Activated CD8-positive, alpha-beta memory T cell treated with anti-CD3 and anti-CD28 coated beads for 4 hours (primary cell): ENCODE measurements around the gene IQCN.

ENCODE experiments used
- DNase-seq, 2 donors: peaks; one replicate each; pipeline ENCODE4 v3.0.0-alpha.2; 2020; ENCODE audit warnings: low read depth in 2 of 2

IQCN gene

DNA sequence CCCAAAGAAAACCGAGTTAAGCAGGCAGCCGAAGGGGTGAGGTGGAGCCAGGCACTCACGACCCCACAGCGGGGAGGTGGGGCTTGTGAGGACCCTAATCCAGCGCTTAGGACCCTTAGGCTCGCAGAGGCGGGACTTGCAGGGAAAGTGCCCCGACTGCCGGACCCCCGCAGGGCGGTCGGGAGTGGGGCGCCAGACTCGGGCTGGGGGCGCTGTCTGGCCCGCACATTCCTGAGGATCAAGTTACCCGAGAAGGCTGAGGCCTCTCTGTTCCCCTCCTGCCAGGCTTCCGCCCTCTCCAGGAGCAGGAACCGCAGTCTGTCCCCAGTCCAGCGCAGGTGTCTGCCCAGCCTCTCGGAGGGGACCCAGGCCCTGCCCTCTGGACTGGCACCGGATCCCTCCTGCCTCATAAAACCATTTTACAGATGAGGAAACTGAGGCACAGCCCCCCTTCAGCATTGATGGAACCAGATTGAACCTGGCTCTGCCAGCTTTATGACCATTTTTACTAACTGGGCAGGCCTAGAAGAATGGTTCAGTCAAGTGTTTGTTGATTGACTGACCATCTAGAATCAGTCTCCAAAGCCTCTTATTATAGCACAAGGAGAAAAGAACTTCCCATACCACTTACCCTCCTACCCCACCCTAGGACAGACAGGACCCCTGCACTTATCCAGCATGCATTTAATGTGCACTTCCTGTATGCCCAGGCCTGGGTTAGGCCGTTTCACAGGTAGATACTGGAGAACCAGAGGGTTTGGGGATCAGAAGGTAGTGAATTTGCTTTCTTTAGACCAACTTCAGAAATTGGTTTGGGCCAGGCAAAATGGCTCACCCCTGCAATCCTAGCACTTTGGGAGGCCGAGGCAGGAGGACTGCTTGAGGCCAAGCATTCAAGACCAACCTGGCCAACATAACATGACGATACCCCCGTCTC is 13.9 kb upstream of the IQCN start:
- no peak for DNase-seq

DNA sequence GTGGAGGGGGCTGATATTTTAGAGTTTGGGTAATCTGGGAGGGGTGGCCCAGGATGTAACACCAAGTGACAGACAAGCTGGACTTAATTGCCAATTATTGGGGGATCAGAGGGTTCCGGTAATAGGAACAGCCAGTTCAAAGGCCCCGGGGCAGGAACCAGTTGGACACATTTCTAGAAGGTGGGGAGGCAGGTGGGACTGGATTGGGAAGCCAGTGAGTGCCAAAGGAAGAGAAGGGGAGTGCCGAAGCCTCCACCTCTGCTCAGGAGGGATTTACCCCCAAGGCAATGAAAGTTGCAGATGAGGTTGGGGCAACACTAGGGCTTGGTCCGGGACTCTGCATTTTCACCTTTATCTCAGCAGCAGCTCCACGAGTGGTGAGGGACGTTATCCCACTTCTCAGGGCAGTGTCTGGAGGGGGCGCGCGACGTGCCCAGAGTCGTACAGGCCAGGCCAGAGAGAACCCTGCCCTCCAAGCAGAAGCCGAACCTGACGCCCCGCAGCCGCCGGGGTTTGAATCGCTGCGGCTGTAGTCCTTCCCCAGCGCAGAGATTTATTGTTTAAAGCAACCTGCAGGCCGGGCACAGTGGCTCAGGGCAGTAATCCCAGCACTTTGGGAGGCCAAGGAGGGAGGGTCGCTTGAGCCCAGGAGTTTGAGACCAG is 12.9 kb upstream of the IQCN start:
- no peak for DNase-seq

DNA sequence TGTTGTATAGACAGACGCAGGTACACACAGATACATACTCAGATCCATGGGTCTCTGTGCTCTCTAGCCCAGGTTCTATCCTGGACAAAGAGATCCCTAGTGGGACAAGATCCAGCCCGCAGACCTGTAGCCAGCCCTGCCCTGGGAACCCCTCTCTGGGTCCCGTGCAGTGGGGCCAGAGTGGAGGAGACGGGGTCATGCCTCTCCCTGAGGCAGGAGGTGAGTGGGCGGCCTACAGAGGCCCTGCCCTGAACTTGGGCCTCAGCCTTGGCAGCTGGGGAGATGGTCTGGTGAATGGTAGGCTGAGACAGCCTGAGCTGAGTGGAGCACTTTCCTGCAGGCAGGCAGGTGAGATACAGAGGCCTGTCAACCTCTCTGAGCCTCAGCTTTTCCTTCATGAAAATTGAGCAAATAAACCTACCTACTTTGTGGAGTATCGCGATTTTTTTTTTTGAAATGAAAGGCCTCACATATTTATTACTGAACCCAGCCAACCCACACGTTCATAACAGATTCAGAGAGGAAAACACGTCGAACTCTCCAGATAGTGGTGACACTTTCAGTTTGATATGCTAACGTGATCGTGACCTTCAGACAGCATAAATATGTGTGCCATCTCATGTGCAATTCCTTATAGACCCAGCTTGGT is 10.6 kb upstream of the IQCN start:
- DNase-seq = no peak

GRCh38 chr19:18283338-18283737 is 9.1 kb upstream of the IQCN start:
- DNase-seq = no peak

DNA sequence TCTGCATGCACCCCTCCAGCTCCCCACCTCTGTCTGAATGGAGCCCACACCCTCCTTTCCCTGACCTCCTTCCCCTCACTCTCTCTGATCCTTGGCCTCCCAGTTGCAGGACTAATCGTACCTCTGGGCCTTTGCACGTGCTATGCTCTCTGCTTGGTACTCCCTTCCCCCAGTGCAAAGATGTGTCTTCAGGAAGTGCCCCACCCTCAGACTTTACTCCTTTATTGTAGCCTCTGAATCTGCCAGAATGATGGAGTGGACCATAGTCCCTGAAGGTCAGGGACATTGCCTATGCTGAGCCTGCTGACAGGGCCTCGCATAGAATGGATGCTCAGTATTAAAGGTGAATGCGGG is 8.5 kb upstream of the IQCN start:
- no peak for DNase-seq

- no peak for DNase-seq
Observed at GRCh38 chr19:18282021-18282787, 8.0 kb upstream of the IQCN start.

GRCh38 chr19:18281082-18282020 is 7.1 kb upstream of the IQCN start, which contains the start of gene JUND:
Gene JUND, minus strand, starts transcription at chr19:18281622. Its CDS starts 138 bp downstream, at chr19:18281484.
- DNase-seq = peak; percentile 93 to 94

DNA sequence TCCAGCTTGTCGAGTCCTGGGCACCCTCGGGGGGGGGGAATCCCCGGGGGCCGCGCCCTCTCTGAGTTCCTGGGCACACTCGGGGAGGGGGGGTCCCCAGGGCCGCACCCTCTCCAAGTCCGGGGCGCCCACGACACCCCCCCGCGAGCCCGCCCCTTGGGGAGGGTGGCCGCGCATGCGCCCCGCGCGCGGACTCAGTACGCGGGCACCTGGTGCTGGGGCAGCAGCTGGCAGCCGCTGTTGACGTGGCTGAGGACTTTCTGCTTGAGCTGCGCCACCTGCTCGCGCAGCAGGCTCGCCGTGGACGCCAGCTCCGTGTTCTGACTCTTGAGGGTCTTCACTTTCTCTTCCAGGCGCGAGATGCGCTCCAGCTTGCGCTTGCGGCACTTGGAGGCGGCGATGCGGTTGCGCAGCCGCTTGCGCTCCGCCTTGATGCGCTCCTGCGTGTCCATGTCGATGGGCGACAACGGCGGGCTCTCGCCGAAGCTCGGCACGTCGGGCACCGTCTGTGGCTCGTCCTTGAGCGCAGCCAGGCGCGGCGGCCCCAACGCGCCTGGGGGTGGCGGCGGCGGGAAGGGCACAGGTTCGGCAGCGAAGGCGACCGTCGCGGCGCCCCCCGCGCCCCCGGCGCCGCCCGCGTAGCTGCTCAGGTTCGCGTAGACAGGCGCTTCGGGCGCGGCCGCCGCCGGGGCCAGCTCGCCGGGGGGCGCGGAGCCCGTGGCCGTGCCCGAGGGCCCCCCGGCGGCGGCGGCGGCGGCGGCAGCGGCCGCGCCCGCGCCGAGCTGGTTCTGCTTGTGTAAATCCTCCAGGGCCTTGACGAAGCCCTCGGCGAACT is 6.2 kb upstream of the IQCN start:
- DNase-seq = peak; percentile 62 to 66

- DNase-seq = peak; percentile 79 to 86
Observed at GRCh38 chr19:18279516-18280246, 5.4 kb upstream of the IQCN start.

DNA sequence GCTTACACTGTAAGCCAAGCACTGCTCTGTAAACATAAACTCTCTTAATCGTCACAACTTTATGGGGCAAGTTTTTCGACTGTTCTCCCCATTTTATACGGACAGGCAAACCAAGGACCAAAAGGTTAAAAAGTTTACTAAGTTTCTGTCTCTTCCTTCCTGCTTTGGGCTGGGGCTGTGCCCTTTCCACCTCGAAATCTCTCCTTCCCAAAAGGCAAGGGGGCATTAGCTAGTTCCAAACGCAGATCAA is 4.9 kb upstream of the IQCN start:
- no peak for DNase-seq

DNA sequence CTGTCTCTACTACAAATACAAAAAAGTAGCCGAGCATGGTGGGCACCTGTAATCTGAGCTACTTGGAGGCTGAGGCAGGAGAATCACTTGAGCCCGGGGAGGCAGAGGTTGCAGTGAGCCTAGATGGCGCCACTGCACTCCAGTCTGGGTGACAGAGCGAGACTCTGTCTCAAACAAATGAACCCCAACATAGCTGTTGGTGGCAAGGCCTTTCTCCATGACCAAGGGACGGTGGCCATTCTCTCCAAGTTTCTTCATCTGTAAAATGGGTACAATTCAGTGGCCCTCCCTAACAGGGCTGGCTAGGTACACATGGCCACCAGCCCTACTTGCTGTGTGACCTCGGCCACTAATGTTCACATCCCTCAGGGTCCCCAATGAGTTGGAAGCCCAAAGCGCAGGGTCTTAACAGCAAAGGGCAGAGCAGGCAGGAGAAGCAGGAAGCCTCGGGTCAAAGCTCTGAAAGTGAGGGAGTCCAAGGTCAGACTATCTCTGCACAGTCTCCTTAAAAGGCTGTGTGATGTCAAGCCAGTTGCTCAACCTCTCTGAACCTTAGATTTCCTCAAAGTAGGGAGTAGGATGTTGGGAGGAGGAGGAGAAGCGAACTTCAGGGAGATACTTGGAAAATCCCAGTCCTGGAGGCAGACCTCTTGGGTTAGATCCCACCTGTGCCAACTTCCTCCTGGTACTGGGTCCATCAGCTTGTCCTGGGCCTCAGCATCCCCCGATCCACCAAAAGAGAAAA is 4.4 kb upstream of the IQCN start:
- no peak for DNase-seq

DNA sequence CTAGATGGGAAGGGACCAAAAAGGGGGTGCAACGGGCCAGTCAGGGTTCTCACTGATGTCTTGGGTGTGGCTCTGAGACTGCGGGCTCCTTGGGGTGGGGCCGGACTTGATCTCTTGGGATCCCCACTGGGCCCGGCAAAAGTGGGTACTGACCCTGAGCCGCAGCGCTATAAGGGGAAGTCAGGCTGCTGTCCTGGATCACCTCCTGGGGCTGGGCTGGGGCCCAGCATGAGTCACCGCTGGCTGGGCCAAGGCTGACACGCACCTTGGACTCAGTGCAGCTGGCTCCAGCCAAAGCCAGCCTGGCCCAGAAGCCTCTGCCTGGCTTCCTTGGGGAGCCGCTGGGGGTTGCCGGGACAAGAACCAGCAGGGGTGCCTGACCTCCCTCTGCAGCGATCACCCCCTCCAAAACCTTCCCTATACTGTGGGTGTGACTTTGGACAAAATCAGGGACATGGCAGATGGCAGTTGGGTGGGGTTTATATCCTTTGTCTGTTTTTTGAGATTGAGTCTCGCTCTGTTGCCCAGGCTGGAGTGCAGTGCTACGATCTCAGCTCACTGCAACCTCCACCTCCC is 617 bp upstream of the IQCN start:
- no peak for DNase-seq

DNA sequence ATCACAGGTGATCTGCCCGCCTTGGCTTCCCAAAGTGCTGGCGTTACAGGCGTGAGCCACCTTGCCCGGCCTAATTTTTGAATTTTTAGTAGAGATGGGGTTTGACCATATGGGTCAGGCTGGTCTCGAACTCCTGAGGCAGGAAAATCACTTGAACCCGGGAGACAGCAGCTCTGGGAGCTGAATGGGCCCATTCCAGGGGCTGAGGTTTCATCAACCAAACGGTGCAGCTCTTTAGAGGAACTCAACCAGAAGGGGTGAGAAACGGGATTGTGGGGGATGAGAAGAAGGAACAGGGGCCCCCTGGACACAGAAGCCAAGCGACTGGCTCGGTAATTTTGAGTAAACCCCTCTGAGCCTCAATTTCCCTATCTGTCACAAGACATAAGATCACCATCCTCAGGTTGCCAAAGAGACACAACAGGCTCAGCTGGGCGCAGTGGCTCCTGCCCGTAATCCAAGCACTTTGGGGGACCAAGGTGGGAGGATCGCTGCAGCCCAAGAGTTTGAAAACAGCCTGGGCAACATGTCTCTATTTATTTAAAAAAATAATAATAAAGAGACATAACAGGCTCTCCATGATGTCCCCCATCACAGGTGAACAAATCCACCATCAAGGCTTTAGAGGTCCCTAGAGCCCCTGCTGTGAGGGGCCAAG is 562 bp downstream of the IQCN start:
- no peak for DNase-seq

DNA sequence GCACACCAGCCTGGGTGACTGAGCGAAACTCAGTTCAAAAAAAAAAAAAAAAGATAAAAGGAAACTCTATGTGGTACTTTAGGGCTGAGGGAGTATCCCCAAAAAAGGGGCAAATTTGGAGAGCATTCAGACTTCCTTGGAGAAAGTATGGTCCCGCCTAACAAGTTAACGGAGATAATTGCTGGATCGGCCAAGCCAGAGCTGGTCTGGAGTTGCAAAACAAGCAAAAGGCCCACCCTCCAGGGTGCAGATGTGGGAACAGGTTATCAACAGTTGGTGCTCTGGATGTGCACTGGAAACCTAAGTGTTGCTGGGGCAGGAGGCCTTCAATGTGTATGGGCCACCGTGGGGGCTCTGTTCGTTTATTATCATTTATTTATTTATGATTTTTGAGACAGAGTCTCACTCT is 2.8 kb downstream of the IQCN start:
- no peak for DNase-seq

GRCh38 chr19:18270326-18270725 is 3.9 kb downstream of the IQCN start:
- DNase-seq = no peak

DNA sequence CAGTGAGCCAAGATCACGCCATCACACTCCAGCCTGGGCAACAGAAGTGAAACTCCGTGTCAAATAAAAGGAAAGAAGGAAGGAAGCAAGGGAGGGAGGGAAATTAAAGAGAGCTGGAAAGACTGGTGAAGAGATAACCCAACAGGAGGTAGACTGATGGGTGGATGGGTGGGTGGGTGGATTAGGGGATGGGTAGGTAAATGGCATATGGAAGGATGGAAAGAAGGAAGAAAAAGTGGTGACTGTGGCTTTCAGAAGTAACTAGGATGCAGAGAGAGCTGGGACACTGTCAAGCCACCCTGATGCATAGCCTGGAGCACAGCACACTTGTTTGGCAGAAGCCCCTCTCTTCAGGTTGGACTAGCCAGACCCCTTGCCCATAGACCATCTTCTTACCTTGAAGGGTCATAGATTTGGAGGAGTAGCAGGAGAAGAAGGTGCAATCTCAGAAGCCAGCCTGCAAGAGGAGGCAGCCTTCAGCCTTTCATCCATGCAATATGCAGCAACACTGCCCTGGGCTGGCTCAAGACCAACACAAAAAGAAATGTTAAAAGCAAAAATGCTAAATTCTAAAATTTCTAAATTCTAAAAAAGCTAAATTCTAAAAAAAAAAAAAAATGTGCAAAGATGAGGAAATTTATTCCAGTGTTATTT is 5.1 kb downstream of the IQCN start:
- no peak for DNase-seq
